T47D (cell line): ENCODE data around the gene PEX19.
A peak's percentile ranks its signal among the peaks of the same experiment; 100 is the strongest.

Source experiments
- DNase-seq, 2 experiments: peaks; one replicate each; pipeline versions ENCODE4 v3.0.0 to v3.0.0-alpha.2; 2011 to 2012; ENCODE audit warnings: low read depth in 1 of 2, low spot score in 1 of 2
- JUND ChIP-seq: IDR thresholded peaks from 2 replicates; pipeline ENCODE4 v1.6.1; 2012; ENCODE audit warnings: low read depth
- in situ Hi-C: cut with HindIII; loops from 2 replicates; pipeline ENCODE4 v1.10.0; 2016; ENCODE audit warnings: low sequenced_read_pairs, low pct_unique_long_range_greater_than_20kb

The PEX19 gene

GRCh38 chr1:160284782-160285344 lies at the start of gene PEX19:
TSS of gene PEX19 (minus strand) at chr1:160285133. CDS start at chr1:160285124, 9 bp downstream.
- in situ Hi-C loops = no loop called here
- DNase-seq = peak; percentile 92 to 96
- TF ChIP-seq JUND = no peak

- in situ Hi-C loops = no loop called here
- TF ChIP-seq JUND = no peak
- DNase-seq = no peak
Measured at GRCh38 chr1:160332516-160332915, 47.6 kb upstream of the PEX19 start.

GRCh38 chr1:160330119-160330518 lies 45.2 kb upstream of the PEX19 start:
- TF ChIP-seq JUND = no peak

GRCh38 chr1:160328184-160328583 lies 43.3 kb upstream of the PEX19 start:
- no peak for TF ChIP-seq JUND
- no peak for DNase-seq
- in situ Hi-C loops = no loop called here

More at GRCh38 chr1:160330119-160330518, 45.2 kb upstream of the PEX19 start:
- DNase-seq = no peak
- in situ Hi-C loops = no loop called here

- in situ Hi-C loops = no loop called here
- no peak for TF ChIP-seq JUND
- no peak for DNase-seq
Measured at GRCh38 chr1:160326418-160326817, 41.5 kb upstream of the PEX19 start.

GRCh38 chr1:160325252-160325651 lies 40.3 kb upstream of the PEX19 start:
- TF ChIP-seq JUND = no peak
- no peak for DNase-seq
- in situ Hi-C loops = no loop called here

- in situ Hi-C loops = no loop called here
- no peak for DNase-seq
- TF ChIP-seq JUND = no peak
Measured at GRCh38 chr1:160322831-160323230, 37.9 kb upstream of the PEX19 start.

- DNase-seq = peak in 1 of 2 experiments; percentile 83
- no peak for TF ChIP-seq JUND
- in situ Hi-C loops = no loop called here
Measured at GRCh38 chr1:160315359-160315758, 30.4 kb upstream of the PEX19 start.

- DNase-seq = no peak
- in situ Hi-C loops = no loop called here
- no peak for TF ChIP-seq JUND
Measured at GRCh38 chr1:160309571-160309970, 24.6 kb upstream of the PEX19 start.

- DNase-seq = no peak
- TF ChIP-seq JUND = no peak
- in situ Hi-C loops = no loop called here
Measured at GRCh38 chr1:160309185-160309557, 24.2 kb upstream of the PEX19 start.

- in situ Hi-C loops = no loop called here
- no peak for DNase-seq
- TF ChIP-seq JUND = no peak
Measured at GRCh38 chr1:160308451-160309184, 23.7 kb upstream of the PEX19 start.

GRCh38 chr1:160307118-160307791 lies 22.3 kb upstream of the PEX19 start:
- TF ChIP-seq JUND = no peak
- DNase-seq = no peak
- in situ Hi-C loops = no loop called here

- TF ChIP-seq JUND = no peak
- no peak for DNase-seq
- in situ Hi-C loops = no loop called here
Measured at GRCh38 chr1:160300173-160300572, 15.2 kb upstream of the PEX19 start.

GRCh38 chr1:160296036-160296435 lies 11.1 kb upstream of the PEX19 start:
- in situ Hi-C loops = no loop called here

More at GRCh38 chr1:160296036-160296435, 11.1 kb upstream of the PEX19 start:
- DNase-seq = no peak
- no peak for TF ChIP-seq JUND
